ENCODE data around the gene TM9SF1.

Gene TM9SF1

GRCh38 chr14:24194873-24195185 is 412 bp downstream of the TM9SF1 start:
- no peak for DNase-seq

GRCh38 chr14:24194186-24194872 is 912 bp downstream of the TM9SF1 start:
- no peak for DNase-seq

- no peak for DNase-seq
Measured at GRCh38 chr14:24192933-24193332, 2.3 kb downstream of the TM9SF1 start.

GRCh38 chr14:24190416-24190815 is 4.8 kb downstream of the TM9SF1 start:
- no peak for DNase-seq

GRCh38 chr14:24189460-24189859 is 5.8 kb downstream of the TM9SF1 start:
- no peak for DNase-seq

GRCh38 chr14:24189059-24189375 is 6.2 kb downstream of the TM9SF1 start:
- DNase-seq = no peak

GRCh38 chr14:24188251-24189058 is 6.8 kb downstream of the TM9SF1 start, which contains the start of gene IPO4:
IPO4 (minus strand) TSS chr14:24188816; CDS start chr14:24188787, 29 bp downstream.
- DNase-seq = peak; percentile 98

- no peak for DNase-seq
Measured at GRCh38 chr14:24187539-24187915, 7.7 kb downstream of the TM9SF1 start.

- no peak for DNase-seq
Measured at GRCh38 chr14:24186831-24187538, 8.3 kb downstream of the TM9SF1 start.

GRCh38 chr14:24185741-24186140 is 9.5 kb downstream of the TM9SF1 start:
- no peak for DNase-seq

- no peak for DNase-seq
Measured at GRCh38 chr14:24185026-24185425, 10.2 kb downstream of the TM9SF1 start.

GRCh38 chr14:24184104-24184970 is 10.9 kb downstream of the TM9SF1 start:
- no peak for DNase-seq

GRCh38 chr14:24183014-24183481 is 12.2 kb downstream of the TM9SF1 start:
- DNase-seq = no peak

- DNase-seq = no peak
Measured at GRCh38 chr14:24182110-24182882, 12.9 kb downstream of the TM9SF1 start.

- no peak for DNase-seq
Measured at GRCh38 chr14:24181371-24182077, 13.7 kb downstream of the TM9SF1 start.

GRCh38 chr14:24179961-24180796 is 15.1 kb downstream of the TM9SF1 start:
- no peak for DNase-seq

- no peak for DNase-seq
Measured at GRCh38 chr14:24179294-24179960, 15.8 kb downstream of the TM9SF1 start.

GRCh38 chr14:24178399-24179178 is 16.7 kb downstream of the TM9SF1 start:
- no peak for DNase-seq

GRCh38 chr14:24177891-24178290 is 17.4 kb downstream of the TM9SF1 start:
- no peak for DNase-seq

All from fibroblast of skin of scalp (primary cell).